Cerebellar cortex (tissue), 1 donor: ENCODE results near the gene TKT.
A peak's percentile ranks its signal among the peaks of the same experiment; 100 is the strongest.
"Not testable (repeated sequence)": the region's sequence is repeated elsewhere in the genome, so short reads cannot be mapped to it uniquely, and the experiment has no call there.

Experiments
- DNase-seq: peaks from one replicate; pipeline ENCODE4 v3.0.0-alpha.2; 2015; ENCODE audit warnings: low spot score

The TKT gene, protein sequence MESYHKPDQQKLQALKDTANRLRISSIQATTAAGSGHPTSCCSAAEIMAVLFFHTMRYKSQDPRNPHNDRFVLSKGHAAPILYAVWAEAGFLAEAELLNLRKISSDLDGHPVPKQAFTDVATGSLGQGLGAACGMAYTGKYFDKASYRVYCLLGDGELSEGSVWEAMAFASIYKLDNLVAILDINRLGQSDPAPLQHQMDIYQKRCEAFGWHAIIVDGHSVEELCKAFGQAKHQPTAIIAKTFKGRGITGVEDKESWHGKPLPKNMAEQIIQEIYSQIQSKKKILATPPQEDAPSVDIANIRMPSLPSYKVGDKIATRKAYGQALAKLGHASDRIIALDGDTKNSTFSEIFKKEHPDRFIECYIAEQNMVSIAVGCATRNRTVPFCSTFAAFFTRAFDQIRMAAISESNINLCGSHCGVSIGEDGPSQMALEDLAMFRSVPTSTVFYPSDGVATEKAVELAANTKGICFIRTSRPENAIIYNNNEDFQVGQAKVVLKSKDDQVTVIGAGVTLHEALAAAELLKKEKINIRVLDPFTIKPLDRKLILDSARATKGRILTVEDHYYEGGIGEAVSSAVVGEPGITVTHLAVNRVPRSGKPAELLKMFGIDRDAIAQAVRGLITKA

DNA sequence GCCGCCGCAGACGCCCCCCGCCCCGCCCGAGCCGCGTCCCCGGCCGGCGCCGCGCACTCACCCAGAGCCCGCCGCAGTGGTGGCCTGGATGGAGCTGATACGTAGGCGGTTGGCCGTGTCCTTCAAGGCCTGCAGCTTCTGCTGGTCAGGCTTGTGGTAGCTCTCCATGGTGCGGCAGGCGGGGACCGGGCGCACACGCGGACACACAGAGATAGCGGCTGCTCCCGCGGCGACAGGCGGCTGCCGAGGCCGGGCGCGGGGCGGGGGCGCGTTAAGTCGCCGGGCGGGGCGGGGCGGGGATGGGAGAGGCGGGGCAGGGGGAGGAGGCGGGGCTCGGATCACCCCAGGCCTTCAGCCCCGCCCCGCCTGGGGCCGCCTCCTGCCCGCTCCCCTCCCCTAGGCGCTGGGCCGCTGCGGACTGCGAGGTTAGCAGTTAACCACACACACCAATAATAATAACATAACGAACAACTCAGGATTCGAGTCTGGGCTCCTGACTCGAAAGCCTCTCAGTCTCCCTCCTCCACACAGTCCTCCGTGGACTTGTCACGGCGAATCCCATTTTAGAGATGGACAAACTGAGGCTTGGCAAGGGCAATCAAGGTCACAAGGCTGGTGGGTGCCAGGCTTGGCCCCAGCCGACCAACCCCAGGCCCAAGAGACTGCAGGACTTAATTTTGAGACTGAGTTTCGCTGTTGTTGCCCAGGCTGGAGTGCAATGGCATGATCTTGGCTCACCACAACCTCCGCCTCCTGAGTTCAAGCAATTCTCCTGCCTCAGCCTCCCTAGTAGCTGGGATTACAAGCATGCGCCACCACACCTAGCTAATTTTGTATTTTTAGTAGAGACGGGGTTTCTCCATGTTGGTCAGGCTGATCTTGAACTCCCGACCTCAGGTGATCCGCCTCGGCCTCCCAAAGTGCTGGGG is at the start of gene TKT:
Gene TKT, minus strand, starts transcription at position 248 of the 929 bp plus-strand sequence. Its CDS starts 80 bp downstream, at position 168.
- DNase-seq: peak; percentile 78

DNA sequence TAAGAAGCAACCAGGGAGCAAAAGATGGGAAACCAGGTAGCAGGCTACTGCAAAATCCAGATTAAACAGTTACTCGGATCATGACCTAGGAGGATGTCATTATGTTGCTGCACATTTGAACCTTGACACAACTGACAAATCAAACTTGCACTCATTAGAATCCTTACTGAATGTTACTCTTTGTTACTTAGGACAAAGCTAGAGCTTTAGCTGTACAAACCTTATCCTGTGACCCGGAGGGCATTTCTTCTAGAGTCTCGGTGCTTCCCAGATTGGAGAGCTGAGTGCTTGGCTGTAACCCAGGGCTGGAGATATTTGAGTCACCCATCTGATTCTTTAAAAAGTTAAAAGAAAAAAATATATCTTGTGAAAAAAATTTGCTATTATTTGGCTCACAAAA is 48.1 kb upstream of the TKT start:
- DNase-seq: peak; percentile 31

- peak; percentile 69 for DNase-seq
These were observed 47.7 kb upstream of the TKT start for GRCh38 chr3:53303549-53303948.

- DNase-seq: no peak
These were observed 45.0 kb upstream of the TKT start for GRCh38 chr3:53300826-53301225.

DNA sequence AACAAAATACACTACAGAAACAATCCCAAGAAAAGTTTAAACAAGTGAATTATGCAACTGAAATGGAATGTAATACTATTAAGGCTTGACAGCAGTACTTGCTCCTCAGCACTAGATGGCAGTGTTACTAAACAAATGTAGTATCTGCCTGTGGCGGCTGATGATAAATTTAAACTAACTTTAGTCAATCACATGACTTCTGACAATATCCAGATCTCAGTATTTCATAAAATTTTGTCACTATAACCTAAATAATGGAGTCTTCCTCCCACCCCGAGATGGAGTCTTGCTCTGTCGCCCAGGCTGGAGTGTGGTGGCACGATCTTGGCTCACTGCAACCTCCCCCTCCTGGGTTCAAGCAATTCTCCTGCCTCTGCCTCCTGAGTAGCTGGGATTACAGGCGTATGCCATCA is 43.8 kb upstream of the TKT start:
- peak; percentile 70 for DNase-seq

DNA sequence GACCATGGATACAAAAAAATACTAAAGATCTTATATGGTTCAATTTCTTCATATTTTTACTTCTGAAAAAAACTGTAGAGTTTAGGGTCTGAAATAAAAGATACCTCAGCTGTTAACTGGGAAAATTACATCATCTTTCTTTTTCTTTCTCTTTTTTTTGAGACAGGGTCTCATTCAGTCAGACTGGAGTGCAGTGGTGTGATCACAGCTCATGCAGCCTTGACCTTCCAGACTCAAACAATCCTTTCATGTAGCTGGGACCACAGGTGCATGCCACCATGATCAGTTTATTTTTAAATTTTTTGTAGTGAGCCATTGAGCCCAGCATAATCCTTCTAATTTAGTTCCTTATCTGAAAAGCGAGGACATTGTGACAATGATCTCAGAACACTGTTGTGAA is 39.6 kb upstream of the TKT start:
- no peak for DNase-seq

DNA sequence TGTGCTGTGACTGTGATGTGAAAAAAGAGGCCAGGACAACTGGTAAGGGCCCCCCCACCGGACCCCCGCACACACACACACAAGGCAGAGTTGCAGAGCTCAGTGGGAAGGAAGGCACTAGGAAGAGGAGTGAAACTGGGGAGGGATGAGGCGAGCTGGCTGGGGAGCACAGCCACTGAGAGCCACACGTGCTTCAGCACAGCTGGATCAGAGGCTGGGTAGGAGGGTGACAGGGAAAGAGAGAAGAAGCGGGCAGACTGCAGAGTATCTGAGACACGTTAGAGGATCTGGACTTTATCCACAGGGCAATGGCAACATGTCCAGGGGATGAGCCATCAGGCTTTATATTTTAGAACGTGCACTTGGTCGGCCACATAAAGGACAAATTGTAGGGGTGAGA is 38.0 kb upstream of the TKT start:
- no peak for DNase-seq

GRCh38 chr3:53288214-53288613 is 32.4 kb upstream of the TKT start:
- DNase-seq: no peak

- DNase-seq: no peak
These were observed 31.4 kb upstream of the TKT start for GRCh38 chr3:53287131-53287629.

DNA sequence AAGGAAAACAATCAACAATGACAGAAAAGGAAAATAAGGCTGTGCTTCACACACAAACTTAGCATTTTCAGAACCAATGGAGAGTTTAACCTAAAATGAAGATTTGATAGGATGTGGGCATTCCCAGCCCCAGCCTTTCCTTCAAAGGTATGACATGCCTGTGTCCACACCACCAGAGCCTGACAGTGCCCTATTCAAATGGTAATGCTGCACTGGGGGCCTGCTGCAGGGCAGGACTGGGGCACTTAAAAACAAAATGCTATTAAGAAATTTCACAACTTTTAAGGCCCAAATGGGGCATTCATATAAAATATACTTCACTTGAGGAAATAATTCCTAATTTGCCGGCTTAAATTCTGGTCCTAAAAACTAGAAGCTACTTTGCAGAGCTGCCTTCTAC is 30.9 kb upstream of the TKT start:
- DNase-seq: no peak

- no peak for DNase-seq
These were observed 26.8 kb upstream of the TKT start for GRCh38 chr3:53282581-53282980.

DNA sequence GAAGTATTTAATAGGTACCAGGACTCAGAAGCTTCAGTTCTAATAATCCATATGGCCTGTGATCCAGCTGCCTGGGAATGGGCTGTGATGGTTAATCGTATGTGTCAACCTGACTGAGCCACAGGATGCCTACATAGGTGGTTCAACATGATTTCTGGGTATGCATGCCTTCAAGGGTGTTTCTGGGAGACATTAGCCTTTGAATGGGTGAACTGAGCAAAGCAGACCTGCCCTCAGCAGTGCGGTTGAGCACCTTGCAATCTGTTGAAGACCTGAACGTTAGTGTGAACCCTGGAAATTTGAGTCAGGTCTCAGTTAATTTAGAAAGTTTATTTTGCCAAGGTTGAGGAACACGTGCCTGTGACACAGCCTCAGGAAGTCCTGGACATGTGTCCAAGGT is 22.8 kb upstream of the TKT start:
- no peak for DNase-seq

DNA sequence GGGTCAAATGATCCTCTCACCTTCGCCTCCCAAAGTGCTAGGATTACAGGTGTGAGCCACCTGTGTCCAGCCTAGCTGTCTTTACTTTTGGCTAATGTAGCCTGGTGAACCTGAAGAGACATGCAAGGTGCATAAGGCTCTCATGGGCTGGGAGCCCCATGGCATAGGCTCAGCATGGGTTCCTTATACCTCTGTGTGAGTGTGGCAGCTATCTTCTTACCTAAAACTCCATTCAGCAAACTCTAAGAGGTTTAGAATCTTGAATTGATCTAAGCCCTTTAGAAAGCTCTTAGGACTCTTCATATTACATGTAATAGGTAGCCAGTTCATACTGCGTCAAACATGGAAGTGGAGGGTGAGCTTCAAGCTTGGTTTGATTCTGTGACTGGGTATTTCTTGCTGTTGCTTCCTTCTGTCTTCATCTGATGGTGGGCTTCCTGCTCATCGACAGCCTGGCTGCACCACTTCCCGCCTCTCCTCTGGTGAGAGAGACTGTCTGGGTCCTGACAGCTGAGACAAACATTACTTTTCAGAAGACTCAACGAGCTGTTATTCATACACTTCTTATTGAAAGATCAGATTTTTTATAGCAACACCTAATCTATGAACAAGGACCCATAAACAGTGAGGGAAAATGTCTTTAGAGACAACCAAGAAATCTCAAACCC is 19.2 kb upstream of the TKT start:
- DNase-seq: no peak

DNA sequence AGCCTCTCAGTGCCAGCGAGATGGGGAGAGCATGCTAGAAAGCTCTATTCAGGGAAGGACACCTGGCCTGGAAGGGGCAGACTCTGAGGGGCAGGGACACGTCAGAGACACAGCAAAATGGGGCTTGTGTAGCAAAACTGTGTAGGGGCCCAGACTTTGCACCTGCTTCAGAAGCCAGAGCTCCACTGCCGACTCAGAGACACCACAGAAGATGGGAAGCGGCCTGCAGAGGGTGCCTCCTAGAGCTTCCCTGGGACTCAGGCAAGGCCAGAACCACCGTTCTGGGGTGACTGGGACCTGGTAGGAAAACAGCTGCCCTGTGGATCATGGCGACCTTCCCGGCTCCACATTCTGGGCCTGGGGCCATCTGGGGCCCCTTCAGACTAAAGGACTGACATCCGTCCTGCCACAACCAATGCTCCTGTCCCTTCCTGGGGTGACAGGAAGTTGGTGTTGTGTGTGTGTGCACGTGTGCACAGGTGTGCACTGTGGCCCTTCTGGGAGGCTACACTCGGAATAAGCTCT is 17.4 kb upstream of the TKT start:
- DNase-seq: no peak

DNA sequence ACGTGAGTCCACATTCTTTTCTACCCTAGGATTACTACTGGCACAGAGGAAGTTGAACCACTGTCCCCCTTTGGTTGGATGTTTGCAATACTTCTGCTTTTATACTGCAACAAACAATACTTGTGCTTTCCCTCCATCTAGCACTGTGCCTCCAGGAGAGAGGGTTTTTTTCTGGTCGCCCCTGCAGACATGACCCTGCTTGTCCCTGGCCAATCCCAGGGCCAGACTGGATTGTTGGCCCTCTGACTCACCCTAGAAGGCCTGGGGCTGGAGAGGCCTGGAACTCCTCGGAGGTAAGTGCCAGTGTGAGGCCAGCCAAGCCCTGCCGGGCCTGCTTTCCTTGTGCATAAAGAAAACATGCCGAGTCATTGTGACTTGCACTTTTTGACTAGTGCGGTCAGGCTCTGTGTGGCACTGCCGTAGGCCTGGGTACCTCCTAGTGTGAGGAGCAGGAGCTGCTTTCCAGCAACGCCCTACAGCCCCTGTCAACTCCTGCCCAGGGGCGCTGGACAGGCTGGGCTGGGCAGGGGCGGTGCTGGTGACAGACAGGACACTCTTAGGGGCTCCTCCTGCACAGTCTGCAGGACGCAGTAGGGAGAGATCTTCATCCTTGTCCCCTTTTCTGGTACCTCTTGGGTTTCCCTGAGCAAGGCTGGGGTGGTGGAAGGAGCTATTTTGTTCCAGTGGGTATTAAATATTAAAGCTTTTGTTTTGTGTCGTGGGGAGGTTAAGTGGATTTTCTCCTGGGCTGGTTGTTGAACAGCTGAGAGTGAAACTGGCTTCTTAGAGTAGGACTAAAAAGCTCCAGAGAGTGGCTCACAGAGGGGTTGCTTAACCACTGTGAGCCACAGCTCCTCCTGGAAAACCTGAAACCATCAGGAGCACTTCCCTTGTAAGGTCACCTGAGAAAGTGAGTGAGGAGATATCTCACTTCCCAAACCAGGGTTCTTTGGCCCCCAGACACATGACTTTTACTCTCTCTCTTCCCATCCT is 14.4 kb upstream of the TKT start:
- peak; percentile 76 for DNase-seq

DNA sequence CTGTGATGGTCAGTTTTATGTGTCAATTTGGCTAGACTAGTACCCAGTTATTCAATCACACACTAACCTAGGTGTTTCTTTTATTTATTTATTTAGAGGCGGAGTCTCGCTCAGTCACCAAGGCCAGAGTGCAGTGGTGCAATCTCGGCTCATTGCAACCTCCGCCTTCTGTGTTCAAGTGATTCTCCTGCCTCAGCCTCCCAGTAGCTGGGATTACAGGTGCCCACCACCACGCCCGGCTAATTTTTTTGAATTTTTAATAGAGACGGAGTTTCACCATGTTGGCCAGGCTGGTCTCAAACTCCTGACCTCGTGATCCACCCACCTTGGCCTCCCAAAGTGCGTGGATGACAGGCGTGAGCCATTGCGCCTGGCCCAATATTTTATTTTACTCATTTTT is 13.4 kb upstream of the TKT start:
- not testable (repeated sequence) for DNase-seq

DNA sequence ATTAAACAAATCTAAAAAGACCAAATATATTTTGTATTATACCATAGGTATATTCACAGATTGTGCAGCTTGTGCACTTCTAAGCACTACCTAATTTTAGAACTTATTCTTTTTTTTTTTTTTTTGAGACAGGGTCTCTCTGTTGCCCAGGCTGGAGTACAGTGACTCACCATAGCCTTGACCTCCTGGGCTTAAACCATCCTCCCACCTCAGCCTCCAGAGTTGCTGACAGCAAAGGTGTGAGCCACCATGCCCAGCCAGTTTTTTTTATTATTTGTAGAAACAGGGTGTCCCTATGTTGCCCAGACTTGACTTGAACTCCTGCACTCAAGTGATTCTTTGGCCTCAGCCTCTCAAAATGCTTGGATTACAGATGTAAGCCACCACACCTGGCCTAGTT is 11.9 kb upstream of the TKT start:
- DNase-seq: no peak

DNA sequence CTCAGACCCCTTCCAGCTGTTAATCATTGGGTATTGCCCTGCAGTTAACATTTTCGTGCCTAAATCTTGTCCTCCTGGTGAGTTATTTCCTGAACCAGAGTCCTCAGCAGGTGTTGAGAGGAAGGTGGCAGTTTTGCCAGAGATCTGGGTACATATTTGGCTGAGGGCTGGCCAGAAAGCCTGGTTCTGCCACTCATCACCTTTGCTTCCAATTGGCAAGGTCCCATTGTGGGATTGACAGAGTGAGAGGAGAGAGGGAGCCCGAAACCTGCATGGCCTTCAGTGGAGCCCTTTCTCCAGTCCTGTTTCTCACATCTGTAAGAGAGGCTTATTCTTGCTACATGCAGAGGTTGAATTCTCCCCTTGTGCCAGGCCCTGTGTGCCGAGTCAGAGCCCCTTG is 8.9 kb upstream of the TKT start:
- DNase-seq: peak; percentile 85

DNA sequence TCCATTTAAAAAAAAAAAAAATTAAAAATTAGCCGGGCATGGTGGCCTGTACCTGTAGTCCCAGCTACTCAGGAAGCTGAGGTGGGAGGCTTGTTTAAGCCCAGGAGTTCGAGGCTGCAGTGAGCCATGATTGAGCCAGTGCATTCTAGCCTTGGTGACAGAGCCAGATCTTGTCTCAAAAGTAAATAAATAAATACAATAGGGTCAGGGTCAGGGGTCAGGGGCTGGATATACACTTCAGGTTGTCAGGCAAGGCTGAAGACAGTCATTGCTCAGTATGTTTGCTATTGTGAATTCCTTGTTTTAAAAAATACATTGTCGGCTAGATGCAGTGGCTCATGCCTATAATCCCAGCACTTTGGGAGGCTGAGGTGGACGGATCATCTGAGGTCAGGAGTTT is 8.1 kb upstream of the TKT start:
- no peak for DNase-seq

DNA sequence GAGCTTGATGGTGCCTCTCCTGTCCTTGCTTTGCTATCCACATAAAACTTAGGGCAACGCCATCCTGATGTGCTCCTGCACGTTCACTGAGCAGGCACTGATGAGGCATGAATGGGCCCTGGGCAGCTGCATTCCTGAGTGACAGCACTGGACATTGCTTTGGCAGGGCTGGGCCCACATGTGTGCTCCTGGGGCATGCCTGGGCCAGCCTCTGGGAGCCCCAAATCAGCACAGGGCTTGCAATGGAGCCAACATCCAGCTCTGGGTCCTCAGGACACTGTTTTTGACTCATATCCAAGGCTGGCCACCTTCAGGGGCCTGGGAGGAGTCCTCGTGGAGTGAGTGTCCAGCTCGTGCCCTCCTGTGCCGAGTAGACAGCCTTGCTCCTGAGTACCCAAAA is 5.9 kb upstream of the TKT start:
- no peak for DNase-seq
